GM21619 (cell line): ENCODE results near the gene ELOVL7.
"Not testable (repeated sequence)": the region's sequence is repeated elsewhere in the genome, so short reads cannot be mapped to it uniquely, and the experiment has no call there.

Experiments
- ATAC-seq: cut with Tn5 transposase; IDR thresholded peaks from one replicate; pipeline ENCODE4 v1.9.1; 2021; ENCODE audit not compliant: unreplicated experiment

The ELOVL7 gene

DNA sequence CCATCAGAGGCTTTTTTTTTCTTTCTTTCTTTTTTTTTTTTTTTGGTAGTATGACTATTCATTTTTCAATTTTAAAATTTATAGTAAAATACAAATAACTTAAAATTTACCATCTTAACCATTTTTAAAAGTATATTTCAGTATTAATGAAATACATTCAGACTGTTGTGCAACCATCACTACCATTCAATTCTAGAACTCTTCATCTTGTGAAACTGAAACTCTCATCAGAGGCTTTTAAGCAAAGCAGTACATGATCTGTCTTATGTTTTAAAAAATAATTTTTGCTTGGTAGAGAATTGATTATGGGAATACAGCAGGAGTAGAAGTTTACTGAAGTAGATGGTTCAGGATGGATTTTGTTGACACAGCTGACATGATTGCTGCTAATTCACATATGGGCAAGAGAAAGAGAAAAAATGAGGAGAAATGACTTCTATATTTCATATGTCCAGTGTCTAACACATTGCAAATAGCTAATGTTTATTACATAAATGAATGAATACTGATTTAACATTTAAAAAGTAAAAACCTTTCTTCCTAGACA lies 13.4 kb downstream of the ELOVL7 start:
- ATAC-seq: peak; percentile 60

- no peak for ATAC-seq
Measured at GRCh38 chr5:60829490-60830266, 14.4 kb downstream of the ELOVL7 start.

GRCh38 chr5:60827201-60827600 lies 16.9 kb downstream of the ELOVL7 start:
- no peak for ATAC-seq

DNA sequence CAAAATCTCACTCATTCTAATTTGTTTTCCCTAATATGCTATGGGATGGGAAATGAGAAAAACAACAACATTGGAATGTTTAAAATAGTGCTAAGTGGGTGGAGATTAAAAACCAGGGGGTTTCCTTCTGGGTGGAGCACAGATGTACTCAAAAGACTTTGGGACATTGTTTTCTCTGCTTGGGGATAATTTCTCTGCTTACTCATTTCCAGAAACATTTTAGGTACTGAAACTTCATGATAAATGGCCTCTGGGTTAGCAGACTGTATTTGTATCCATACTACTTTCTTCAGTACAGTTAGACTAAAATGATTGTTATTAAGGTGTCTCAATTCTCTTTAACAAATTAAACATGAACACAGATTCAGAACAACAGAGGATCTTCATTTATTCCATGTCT lies 17.4 kb downstream of the ELOVL7 start:
- peak; percentile 64 for ATAC-seq

DNA sequence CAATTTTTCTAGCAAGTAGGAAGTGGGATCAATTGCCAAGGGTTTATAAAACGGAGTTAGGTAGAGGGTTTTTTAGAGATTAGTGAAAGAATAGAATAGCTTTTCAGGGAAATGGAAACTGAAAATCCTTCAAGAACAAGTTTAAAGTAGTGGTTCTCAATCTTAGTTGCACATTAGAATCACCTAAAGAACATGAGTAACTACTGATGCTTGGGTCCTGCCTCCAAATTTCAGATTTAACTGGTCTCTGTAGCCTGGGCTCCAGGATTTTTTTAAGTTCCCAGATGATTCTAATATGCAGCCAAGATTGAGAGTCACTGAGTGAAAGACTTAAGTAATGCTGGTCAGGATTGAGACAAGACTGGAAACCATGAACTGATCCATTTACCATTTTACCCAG lies 20.5 kb downstream of the ELOVL7 start:
- ATAC-seq: no peak

DNA sequence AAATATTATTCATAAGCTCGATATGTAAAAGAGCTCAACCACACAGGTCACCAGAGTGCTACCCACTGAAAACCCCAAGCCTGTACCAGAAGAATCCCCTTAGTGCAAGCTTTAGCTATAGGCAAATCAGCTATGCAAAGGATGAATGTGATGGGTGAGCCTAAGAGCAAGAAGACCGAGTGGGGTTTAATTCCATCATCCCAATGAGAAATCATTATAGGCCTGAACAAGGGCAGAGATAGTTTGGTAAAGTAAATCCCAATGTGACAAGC lies 21.8 kb downstream of the ELOVL7 start:
- ATAC-seq: peak; percentile 52

- no peak for ATAC-seq
Measured at GRCh38 chr5:60821488-60822284, 22.4 kb downstream of the ELOVL7 start.

- no peak for ATAC-seq
Measured at GRCh38 chr5:60820593-60821487, 23.2 kb downstream of the ELOVL7 start.

- ATAC-seq: not testable (repeated sequence)
Measured at GRCh38 chr5:60816138-60816537, 27.9 kb downstream of the ELOVL7 start.

- ATAC-seq: no peak
Measured at GRCh38 chr5:60814498-60814897, 29.6 kb downstream of the ELOVL7 start.

DNA sequence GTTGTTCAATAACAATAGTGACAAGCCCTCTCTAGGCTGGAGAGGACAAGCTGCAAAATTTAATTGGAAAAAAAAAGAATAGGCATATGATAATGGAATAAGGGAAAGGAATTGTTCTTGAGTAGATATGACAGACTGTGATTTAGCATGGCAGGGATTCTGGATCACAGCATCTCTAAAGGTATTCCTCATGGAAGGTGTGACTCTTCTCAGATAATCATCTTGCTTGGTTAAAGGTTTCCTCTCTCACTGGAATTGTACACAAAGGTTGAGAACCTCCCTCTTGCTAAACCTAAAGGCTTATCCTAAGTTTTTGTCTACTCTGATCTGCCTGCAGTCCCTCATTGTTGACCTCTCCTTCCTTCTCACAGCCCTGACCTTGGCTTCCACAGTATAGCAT lies 31.6 kb downstream of the ELOVL7 start:
- ATAC-seq: no peak

DNA sequence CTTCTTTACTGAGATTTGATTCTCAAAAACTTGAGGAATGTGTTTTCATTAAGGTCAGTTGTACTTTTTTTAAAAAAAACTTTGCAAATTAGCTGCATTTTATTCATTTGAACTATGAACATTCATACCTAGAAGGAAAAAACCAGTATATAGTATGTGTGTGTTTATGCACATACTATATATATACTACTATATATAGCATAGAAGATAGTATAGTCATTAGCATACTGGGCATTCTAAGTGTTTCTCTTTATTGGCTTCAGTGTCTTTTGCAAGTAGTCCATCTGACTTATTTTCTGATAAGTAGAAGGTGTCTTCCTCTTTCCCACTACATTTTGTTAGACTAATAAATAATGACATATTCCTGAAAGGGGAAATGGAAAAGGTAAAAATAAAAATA lies 33.0 kb downstream of the ELOVL7 start:
- peak; percentile 61 for ATAC-seq

GRCh38 chr5:60810438-60811085 lies 33.5 kb downstream of the ELOVL7 start:
- ATAC-seq: peak; percentile 97

DNA sequence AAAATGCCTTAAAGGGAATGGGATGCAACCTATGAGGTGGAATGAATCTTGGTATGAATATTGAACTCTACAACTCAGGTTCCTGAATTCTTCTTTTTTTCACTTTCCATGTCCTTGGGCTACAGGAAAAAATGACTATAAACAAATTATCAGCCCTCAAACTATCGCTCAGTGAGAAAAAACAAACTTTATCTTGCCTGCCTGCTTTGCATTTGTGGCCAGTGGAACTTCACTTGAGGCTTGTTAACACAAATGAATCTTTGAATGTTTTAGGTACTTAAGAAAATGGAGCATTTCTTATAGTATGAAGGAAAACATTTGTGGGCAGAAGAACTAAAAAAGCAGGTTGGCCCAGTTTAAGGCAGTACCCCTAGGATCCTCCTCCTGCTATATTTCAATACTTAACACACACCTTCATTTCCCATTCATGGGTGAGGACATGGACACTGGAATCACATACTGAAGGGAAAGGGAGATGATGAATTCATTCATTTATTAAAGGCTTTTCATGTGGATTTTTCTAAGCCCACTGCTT lies 34.1 kb downstream of the ELOVL7 start:
- ATAC-seq: no peak

GRCh38 chr5:60806591-60807243 lies 37.4 kb downstream of the ELOVL7 start:
- ATAC-seq: no peak

DNA sequence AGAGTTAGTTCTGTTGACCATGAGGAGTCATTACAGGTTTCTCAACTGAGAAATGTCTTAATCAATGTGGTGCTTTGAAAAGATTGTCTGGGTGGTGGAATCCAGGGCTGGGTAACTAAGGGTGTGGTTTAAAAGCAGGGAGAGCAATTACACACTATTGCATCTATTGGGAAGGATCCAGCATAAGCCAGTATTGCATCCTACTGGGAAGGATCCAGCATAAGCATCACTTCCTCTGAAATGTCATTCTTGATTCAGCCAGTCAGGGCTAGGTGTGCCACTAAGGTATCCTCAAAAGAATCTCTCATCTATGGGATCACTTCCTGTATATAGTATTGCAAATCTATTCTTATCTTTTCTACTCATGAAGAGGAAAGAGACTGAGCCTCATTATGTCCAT lies 38.6 kb downstream of the ELOVL7 start:
- ATAC-seq: no peak

GRCh38 chr5:60803712-60804111 lies 40.4 kb downstream of the ELOVL7 start:
- no peak for ATAC-seq

GRCh38 chr5:60802986-60803385 lies 41.1 kb downstream of the ELOVL7 start:
- no peak for ATAC-seq

GRCh38 chr5:60802226-60802625 lies 41.8 kb downstream of the ELOVL7 start:
- ATAC-seq: no peak
